NCI-H1417 (cell line): ENCODE measurements around the gene PLXDC2.
"Not testable (repeated sequence)": the region's sequence is repeated elsewhere in the genome, so short reads cannot be mapped to it uniquely, and the experiment has no call there.

Source experiments
- DNase-seq, 3 experiments: peaks; one replicate each; lab custom pipeline; 2025; lab: John Stamatoyannopoulos, UW

PLXDC2 gene

DNA sequence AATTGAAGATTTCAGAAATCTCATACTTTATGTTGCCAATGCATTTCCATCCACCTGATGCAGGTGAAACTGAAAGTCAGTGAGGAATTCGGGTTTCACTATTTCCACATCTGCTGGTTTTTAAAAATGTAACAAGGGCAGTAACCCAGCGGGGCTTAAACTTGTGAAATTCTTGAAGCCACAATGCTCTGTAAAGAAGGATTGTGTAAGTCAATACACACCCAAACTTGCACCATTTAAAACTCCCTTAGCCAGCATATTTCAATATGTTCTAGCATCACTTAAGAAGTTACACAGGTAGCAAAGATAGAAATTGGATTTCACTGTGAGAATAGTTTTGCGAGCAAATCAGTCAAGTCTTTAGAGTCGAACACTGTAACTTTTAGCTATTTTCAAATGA is 386.1 kb downstream of the PLXDC2 start:
- DNase-seq = no peak

DNA sequence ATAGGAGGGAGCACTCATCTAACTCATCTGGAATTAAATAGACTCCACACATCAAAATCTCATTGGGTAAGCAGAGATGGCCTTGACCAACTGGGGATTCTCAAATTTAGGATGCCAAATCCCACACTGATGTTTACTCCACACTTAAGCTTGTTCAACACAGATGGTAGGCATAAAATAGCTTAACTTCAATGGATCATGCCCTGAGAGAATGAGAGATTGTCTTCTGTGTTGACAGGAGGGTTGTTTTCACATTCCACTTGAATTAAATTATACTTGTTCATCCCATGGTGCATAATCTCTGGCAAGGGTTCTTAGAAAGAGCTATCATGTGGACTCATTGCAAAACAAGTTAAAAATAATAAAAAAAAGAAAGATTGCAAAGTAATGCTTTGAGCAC is 391.4 kb downstream of the PLXDC2 start:
- no peak for DNase-seq

DNA sequence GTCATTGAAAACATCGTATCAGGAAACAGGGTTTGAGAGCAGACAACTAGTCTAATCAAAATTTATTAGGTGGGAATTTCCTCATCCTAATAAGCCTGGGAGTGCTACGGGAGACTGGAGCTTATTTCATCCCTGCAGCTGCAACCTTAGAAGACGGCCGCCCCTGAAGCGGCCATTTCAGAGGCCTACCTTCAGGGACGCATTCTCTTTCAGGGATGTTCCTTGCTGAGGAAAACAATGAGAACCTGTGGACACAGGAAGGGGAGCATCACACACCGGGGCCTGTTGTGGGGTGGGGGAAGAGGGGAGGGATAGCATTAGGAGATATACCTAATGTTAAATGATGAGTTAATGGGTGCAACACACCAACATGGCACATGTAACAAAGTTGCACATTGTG is 392.9 kb downstream of the PLXDC2 start:
- DNase-seq = not testable (repeated sequence)

DNA sequence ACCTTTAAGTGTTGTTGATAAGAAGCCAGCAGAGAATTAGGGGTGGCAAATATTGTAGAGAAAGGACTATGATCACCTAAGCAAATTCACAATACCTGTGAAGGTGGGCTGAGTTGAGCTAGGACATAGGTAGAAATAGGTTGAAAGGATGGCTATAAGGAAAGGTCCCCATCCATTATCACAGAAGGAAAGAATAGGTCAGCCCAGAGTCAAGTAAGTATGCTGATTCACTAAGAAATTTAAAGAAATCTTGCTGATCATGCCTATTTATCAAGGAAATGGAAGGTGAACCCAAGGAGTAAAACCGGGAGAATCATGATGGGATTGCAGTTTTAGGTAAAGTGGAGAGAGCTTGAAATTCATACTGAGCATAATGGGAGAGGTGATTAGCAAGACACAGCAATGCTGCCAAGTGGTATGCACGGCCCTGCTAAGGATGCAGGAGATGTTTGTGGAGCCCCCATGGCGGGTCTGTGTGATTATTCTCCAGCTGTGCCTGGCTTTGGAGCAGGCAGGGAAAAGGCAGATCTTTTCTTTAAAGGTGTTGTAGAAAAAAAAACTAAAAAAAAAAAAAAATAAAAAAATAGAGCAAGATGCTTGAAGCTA is 399.4 kb downstream of the PLXDC2 start:
- DNase-seq = no peak

DNA sequence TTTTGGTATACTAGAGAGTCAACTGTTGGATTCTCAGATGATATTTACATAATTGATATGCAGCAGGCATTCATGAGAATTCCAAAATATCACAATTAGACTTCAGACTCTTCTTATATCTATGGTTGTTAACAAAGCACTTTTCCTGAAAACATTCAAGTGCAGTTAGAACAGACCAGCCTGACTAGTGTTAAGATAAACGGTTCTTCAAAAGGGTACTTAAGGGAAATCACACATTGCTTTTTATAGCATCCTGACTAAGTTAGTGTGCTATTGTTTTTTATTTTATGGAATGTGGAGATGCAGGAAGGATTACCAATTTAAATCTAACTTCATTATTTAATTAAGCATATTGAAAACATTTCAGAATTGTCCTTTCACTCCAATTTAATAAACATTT is 405.1 kb downstream of the PLXDC2 start:
- no peak for DNase-seq

DNA sequence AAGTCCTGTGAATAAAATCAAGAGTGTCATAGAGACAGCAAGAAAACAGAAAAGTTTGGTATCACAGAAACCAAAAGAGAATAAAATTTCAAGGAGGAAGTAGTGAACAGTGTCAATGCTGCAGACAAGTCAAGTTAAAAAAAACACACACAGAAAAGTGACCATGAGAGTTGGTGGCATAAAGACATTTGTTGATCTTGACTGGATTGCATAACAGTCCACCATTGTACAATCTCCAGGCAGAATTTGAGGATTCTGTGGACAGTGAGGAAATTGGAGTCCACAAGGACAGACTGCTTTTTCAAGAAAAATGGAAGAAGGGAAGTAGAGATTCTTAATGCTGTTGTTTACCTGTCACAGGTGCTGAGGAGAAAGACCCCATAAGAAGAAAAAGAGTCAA is 412.5 kb downstream of the PLXDC2 start:
- DNase-seq = no peak

DNA sequence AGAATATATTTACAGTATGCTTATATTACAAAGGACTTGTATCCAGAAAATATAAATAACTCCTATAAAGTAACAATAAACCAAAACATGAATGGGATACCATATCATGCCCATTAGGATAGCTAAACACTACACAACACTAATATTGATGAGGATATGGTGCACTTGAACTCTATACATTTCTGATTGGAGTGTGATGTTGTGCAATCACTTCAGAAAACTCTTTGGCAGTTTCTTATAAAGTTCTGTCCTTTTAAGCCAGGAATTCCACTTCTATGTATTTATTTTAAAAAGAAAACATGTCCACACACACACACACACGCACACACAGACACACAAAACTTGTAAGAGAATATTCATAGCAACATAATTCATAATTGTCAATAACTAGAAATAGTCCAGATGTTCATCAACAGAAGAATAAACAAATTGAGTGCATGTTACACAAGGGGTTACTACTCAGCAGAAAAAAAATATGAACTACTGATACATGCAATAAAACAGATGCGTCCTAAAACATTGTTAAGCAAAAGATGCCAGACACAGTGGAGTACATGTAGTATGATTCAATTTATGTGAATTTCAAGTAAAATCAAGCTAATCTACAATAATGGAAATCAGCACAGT is 416.0 kb downstream of the PLXDC2 start:
- DNase-seq = no peak

DNA sequence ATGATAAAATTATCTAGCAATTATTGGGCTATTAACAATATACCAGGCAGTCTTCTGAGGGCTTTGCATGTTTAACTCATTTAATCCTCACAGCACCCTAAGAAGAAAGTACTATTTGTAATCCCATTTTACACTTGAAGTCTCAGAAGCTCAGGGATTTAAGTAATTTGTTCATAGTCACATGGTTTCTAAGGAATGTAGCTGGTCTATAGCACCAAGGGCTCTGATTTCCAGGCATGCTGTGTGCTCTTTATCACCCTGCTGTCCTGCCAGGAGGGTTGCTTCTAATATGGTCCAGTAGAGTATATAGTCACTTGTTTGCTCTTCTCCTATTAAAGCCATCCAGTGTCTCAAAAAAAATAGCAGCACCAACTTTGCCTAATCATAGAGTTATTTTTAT is 417.2 kb downstream of the PLXDC2 start:
- no peak for DNase-seq

DNA sequence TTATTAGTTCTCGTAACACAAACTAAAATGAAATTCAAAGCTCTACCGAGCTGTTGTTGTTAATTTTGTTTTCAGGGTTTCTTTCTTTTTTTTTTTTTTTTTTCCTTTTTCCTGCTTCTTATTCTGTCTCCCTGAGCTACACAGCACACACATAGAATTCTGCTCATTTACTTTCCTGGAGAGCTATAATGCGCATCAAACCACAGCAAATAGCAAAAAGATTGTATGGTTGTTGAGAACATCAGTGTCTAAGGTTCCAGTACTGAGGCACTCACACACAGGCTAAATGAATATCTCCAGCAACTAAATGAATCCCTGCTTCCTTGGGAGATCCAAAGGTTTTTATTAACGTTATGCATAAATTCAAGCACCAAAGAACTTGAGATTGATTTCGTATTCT is 418.3 kb downstream of the PLXDC2 start:
- DNase-seq = no peak

DNA sequence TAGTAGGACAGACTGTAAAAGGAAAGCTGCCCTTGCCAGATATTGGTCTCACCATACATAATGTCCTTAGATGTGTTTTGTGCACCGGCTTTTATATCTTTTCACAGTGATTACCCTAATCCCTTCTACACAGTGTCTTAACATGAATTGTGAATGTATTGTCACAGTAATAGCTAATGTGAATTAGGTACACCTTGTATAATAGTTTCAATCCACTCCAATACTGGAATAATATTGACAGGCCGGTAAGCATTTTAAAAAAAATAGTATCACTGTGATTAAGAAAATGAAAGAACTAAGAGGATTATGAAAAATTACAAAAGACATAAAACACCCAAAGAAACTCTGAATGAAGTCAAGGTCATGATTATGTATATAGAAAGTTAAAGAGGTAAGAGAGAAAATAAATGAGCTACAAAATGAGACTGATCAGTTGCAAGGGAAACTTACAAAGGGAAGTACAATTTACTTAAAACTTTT is 420.9 kb downstream of the PLXDC2 start:
- no peak for DNase-seq

DNA sequence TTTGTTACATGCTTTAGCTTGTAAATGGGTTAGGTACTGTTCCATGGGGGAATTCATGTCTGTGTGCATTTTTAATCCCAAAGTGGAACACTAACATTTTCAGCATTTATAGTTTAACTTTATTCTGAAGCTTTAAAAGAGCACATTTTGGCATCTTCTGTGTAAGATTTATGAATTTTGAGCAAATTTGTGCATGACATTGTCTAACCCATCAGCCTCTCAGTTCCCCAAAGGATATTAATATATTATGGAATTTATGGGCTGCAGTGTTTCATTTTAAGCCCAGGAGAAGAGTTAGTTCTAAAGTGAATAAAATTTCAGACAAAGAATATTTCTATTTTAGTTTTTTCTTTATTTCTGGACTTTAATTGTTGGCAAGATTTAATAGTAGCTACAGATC is 421.4 kb downstream of the PLXDC2 start:
- DNase-seq = no peak

DNA sequence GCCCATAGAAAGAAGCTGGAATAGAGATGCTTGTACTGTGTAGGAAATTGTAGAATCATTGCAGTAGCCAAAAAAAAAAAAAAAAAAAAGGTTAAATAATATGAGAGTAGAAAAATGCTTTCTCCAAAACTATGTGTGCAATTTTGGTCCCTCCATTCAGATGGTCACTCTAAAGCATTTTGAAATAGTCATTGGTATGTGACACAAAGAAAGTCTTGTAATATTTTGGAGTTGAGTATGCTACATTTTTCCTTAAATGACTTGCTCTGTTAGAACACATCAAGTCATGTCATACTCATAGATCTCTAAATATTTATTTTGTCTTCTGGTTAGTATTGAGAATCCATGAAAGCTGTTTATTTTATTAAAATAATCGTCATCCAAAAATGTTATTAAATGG is 424.4 kb downstream of the PLXDC2 start:
- no peak for DNase-seq

DNA sequence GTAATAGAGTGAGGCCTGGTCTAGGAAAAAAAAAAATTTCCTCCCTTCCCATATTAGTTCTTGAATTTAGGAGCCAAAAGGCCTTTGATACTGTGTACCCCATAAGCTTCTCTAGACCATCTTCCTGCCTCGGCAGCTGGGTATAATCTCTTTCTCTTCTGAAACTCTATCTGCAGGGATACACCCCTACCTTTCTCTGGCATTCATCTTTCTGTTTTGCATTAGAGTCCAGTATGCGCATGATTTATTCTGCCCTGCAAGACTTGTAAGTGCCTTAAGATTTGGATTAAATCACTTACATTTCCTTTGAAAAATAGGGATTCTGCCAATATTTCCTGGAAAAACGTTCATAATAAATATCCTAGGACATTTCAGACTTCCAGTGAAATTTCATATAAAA is 431.2 kb downstream of the PLXDC2 start:
- DNase-seq = no peak

DNA sequence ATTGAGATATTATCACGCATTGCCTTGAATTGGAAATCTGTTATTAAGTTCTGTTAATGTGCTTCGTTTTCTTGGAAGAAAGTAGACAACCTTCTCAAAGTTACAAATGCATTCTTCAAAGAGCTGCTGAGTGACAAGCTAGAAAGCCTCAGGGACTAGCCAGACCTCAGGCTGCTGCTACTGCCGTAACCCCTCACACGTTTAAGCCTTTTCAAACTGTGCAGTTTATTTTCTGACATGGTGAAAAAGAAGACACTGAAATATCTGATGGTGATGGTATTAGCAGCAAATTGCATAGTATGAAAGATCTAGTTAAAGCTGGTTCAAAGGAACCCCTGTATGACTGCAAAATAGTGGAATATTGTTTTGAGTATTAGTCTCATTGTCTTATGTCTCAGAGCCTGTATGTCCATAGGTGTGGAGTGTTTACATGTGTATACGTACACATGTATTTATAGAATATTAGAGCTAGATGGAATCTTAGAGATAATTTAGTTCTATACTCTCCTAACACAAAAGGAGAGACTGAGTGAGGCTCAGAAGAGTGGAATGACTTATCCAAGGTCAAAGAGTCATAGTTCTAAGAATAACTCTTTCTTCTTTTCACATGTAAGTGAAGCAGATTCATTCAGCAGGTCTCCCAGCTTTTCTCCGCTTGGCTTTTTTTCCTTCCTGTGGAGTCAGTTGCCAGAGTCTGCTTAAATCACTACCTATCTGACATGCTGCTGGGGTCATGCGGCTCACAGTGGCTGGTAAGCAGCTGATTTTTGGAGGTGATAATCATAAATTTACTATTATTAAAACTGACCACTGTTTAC is 431.9 kb downstream of the PLXDC2 start:
- DNase-seq = no peak

DNA sequence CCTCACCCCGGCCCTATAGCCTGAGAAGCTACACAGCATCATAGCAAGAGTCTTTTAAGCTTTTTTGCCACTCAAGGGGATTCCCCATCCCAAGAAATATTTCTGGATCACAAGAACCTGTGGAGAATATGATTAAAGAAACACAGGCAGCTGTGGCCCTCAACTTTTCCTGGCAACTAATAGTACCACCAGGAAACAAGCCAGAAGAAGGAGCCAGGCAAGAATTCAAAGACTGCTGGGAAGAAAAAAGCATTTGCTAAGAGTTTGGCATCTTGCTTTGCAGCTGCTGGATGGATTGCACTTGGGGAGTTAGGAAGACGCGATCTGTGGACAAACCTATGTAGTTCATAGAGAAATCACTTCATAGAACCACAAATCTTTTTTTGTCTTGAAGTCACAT is 437.8 kb downstream of the PLXDC2 start:
- DNase-seq = no peak

DNA sequence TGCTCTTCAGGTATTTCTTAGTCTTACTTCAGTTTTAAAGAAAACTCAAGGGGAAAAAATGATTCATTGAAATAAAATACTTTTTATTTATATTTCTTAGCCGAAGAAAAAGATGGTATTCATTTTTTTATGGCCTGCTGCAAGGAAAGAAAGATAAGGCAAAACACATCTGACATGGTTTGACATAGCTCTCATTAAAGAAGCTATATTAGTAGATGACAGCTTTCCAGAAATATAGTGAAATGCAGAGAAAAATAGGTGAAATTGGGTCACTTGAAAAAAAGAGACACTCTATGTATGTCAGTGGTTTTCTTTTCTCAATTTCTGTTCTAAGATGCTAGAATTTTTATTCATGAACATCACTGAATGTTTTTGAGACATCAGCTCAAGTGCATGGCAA is 438.3 kb downstream of the PLXDC2 start:
- DNase-seq = no peak

DNA sequence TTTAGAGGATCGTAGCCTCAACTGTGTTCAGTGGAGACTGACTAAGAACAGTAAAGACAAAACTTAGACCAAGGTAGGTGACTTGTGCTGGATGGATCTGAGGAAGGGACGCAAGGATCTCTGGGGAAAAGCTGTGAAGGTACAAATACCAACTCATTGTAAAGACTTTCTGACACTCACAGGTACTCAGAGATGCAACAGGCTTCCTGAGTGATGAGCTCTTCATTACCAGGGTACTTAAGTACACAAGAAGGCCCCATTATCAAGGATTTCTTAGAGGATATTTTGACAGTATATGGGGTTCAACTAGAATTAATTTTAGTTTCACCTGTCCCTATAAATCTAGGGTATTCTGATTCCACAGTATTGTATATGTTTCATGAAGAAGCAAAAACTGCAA is 440.7 kb downstream of the PLXDC2 start:
- DNase-seq = no peak

DNA sequence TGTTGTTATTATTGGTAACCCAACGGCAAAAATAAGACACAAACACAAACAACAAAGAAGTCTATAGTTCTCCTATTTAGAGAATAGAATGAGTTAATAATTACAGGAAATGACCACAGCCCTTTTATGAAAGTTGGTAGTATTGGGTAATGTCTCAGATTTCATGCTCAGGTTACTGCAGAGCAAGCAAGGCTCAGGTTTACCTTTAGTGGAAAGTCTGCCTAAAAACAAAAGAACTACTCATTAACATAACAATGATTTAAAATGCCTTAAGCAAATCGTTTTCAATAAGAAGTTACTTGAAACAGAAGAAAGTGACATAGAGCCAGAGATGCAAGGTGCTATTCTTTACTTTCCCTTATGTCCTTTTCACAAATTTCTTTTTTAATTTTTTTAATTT is 441.2 kb downstream of the PLXDC2 start:
- DNase-seq = peak in 1 of 3 experiments; percentile 3

DNA sequence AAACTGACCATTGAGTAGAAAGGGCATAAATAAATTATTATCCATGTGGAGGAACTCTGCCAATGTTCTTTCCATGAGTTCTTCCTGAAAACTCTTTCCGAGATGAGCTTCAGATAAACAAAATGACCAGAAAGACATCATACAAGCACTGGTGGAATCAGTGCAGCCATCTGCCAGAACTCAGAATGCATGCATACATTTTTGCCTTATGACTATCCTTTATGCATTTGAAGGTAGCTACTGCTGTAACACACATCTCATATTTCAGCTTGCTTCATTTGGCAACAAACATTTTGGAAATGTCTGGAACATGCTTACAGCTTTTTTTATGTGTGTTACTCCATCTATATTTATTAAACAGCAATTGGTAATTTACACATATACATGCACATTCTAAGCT is 448.9 kb downstream of the PLXDC2 start:
- DNase-seq = no peak

DNA sequence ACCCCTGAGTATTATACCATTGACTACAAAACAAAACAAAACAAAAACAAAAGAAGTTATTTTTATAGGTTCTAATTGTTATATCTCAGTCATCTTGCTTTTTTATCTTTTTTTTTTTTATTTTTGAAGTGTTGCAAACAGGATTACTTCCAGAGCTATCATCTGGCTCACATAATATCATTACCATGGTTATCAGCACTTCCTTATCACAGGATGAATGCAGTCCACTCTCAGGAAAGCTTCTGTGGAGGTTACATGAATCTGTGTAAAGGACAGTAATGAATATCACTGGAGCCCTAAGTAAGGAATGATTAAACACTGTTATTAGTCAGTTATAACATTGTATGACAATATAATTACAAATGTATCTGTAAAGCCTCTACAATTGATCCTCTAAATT is 451.5 kb downstream of the PLXDC2 start:
- no peak for DNase-seq

DNA sequence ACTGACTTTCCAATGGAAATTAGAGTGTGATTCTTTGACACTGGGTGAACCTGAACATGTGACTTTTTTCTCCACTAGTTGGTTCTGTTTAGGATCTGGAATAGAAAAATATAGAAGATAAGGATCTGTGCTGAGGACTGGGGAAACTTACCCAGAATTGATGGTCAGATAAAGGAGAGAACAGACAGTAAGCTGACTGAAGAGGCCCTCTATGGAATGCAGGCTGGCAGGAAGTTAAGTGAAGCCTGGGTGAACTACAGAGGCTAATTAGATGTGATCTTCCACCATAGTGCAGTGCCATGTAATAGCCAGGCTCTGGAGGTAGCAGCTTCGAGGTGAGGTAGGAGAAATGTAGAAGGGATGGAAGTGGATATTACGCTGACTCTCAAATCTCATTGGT is 455.3 kb downstream of the PLXDC2 start:
- DNase-seq = no peak

DNA sequence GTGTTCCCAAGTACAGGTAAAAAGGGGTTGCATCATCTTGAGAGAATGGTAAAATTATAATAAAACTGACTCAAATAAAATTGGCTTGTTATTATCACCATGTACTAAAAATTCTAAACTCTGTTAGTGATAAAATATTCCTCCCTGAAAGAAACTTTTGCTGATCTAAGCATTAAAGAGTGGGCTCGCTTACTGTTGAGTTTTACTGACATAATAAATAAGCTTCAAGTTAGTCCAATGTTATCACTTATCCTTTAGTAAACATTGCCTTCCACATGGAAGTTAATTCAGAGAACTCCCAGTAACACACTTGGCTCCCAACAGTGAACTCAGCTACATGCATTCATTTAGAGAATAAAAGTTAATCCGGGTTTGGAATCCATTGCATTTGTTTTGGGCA is 456.4 kb downstream of the PLXDC2 start:
- DNase-seq = no peak

DNA sequence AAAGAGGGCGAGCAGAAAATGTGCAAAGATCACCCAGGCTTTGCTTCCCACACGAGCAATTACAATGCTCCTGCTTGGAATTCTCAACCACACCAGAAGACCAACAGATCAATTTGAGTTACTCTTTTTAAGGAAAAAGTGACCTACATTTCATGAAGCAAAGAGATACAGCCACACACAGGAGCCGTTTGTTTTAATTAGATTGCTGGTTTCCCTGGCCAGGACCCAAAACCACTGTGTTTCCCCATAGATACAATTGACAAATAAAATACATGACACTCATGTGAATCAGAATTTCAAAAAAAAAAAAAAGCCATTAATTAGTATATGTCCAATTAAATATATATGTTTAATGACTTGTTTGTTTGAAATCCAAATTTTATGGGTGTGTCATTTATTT is 458.3 kb downstream of the PLXDC2 start:
- no peak for DNase-seq
